Erythroblast (primary cell): ENCODE results near the gene TMBIM6.

ENCODE experiments used
- DNase-seq, 2 experiments: peaks; one replicate each; lab custom pipeline; 2025; lab: John Stamatoyannopoulos, UW
- GATA1 ChIP-seq: IDR thresholded peaks from 2 replicates; pipeline ENCODE4 v1.6.1; 2011; ENCODE audit warnings: low read depth, mild to moderate bottlenecking, control low read depth, low read length, moderate library complexity
- POLR2A ChIP-seq: IDR thresholded peaks from 2 replicates; pipeline ENCODE4 v1.6.1; 2011; ENCODE audit warnings: mild to moderate bottlenecking, low read length

Gene TMBIM6

DNA sequence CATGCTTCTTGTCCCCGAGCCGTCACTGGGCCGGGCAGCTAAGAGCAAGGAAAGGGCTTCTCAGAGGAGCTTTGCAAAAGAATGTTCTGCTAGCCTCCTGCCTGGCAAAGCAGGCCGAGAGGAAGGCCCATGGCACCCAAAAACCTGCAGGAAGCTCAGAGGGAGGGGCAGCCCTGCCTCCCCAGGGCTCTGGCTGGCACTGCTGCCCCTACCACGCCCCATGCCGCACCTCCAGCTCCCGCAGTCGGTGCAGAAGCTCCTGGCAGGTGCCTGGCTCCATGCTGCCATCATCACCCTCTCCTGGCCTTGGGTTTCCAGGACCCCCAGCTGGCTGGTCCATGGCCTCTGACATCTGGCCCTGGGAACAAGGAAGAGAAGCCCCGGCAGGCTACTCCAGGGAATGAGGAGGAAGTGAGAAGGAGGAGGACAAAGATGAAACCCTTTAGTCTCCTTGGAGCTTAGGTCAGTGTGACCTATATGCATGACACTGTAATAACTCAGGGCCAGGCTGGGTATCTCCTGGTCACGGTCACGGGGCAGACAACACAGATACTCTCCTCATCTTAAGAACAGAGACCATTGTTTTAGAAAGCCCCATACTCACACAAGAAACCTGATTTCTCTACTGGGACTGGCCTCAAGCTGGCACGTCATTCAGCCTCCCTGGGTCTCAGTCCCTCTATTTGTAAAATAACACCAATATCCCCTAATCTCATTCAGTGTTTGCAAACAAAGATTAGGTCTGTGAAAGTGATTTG lies 62.5 kb downstream of the TMBIM6 start:
- DNase-seq: no peak
- TF ChIP-seq POLR2A: no peak
- TF ChIP-seq GATA1: no peak

DNA sequence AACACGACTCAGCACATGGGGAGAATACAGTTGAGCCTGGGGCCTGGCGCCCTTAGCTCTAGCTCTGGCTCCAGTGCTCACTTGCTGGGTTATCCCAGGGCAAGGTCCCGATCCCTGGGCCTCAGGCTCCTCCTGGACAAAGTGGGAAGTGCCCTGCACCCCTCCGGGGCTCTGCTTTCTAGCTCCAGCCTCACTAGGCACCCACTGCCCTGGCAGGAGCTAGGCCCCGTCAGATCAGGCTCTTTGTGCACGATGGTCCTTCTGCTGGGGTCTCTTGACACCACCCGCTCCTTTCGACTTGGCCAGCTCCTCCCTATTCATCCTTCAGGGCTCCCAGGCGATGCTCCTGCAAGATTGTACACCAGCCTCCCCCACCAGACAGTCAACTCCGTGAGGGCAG lies 63.5 kb downstream of the TMBIM6 start:
- DNase-seq: no peak
- TF ChIP-seq POLR2A (no peak), GATA1 (no peak)

GRCh38 chr12:49805409-49805808 lies 64.1 kb downstream of the TMBIM6 start:
- no peak for DNase-seq
- TF ChIP-seq GATA1: no peak
- no peak for TF ChIP-seq POLR2A

GRCh38 chr12:49806321-49806813 lies 65.0 kb downstream of the TMBIM6 start:
- TF ChIP-seq GATA1: no peak
- no peak for TF ChIP-seq POLR2A
- DNase-seq: no peak

DNA sequence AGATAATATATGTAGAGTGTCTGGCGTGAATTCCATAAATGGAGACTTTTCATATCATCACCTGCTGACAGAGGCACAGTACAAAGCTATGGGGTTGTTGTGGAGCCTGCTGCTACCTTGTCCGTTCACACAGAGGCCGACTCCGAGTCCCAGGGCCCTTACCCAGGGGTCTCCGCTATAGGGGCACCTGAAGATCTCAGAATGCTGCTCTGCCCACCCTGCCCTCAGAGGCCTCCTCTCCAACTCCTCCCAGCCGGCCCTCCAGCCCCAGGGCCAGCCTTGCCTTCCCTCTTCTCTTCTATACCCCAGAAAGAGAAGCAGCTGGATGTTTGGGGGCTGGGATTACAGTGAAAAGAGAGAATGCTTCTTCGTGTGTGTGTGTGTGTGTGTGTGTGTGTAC lies 65.5 kb downstream of the TMBIM6 start:
- DNase-seq: no peak
- TF ChIP-seq POLR2A (no peak), GATA1 (no peak)

- no peak for DNase-seq
- TF ChIP-seq POLR2A (no peak), GATA1 (no peak)
These were observed 66.7 kb downstream of the TMBIM6 start for GRCh38 chr12:49807991-49808580.

GRCh38 chr12:49808686-49809380 lies 67.5 kb downstream of the TMBIM6 start:
- no peak for DNase-seq
- TF ChIP-seq POLR2A (no peak), GATA1 (no peak)

GRCh38 chr12:49809381-49809905 lies 68.1 kb downstream of the TMBIM6 start:
- no peak for DNase-seq
- TF ChIP-seq GATA1 (no peak), POLR2A (no peak)

DNA sequence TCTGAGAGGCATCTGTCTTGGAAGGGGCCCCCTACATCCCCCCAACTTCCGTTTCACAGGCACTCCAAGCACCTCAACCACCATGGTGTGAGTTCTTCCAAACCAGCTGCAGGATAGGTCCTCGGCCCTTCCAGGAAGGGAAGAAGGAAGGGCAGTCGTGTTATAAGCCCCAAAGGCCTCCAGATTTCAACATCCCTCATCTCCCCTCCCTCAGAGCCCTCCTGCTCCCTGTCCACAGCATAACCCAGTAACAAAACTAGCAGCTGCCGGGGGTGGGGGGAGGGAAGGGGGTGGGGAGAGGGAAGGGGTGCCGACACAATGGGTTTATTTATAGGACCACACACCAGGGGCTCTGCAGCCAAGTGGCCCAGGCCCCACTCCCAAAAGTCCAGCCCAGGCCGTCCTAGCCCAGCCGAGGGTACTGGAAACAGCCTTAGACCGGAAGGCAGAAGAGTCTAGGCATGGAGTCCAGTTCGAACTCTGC lies 68.6 kb downstream of the TMBIM6 start:
- TF ChIP-seq GATA1 (no peak), POLR2A (no peak)
- no peak for DNase-seq

- DNase-seq: no peak
- no peak for TF ChIP-seq POLR2A
- no peak for TF ChIP-seq GATA1
These were observed 69.8 kb downstream of the TMBIM6 start for GRCh38 chr12:49811136-49811535.

DNA sequence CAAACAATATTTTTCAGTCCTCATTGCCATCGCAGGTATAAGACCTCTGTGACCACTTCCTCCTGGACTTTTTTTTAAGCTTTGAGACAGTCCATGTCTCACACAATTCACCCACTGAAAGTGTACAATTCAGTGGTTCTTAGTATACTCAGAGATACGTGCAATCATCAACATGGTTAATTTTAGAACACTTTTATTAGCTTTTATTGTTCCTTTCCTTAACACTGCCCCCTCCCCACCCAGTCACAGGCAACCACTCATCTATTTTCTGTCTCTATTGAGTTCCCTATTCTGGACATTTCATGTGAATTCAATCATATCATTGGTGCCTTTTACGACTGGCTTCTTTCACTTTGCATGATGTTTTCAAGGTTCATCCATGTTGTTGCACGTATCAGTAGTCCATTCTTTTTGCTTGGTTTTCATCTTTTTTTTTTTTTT lies 70.6 kb downstream of the TMBIM6 start:
- TF ChIP-seq POLR2A (no peak), GATA1 (no peak)

GRCh38 chr12:49813131-49813530 lies 71.8 kb downstream of the TMBIM6 start:
- no peak for DNase-seq

More for the DNA sequence above, 70.6 kb downstream of the TMBIM6 start:
- no peak for DNase-seq

More at GRCh38 chr12:49813131-49813530, 71.8 kb downstream of the TMBIM6 start:
- TF ChIP-seq POLR2A: no peak
- no peak for TF ChIP-seq GATA1
